ENCODE results near the gene CRACR2B.

Gene CRACR2B

DNA sequence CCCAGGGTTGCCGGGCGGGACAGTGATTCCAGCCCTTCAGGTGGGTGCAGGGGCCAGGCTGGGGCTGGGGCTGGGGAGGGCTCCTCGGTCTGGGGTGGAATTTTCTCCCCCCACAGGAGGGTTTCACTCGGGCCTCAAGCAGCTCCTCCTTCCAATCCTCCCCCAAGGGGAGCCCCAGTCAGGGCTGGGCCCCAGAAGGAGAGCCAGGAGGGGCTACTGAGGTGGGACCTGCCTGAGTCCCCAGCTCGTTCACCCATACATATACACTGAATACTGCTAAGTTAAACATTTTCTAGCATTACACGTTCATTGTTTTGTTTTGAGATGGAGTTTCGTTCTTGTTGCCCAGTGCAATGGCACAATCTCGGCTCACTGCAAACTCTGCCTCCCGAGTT is 1.5 kb upstream of the CRACR2B start:
- DNase-seq (ENCODE audit: low read depth in 2 of 2) = no peak

DNA sequence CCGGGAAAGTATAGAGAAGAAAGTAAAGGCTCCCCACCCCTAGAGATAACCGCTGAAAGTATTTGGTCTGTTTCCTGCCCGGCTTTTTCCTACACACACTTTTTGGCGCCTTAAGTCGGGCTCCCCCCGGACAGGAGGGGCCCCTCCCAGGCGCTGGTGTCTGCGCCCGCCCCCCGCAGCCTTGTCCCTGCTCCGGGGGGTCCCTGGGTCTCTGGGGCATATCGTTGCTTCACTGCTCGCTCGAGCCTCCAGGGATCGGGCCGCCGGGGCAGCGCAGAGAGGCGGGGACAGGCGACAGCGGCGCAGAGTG is 928 bp upstream of the CRACR2B start:
- no peak for DNase-seq (ENCODE audit: low read depth in 2 of 2)

DNA sequence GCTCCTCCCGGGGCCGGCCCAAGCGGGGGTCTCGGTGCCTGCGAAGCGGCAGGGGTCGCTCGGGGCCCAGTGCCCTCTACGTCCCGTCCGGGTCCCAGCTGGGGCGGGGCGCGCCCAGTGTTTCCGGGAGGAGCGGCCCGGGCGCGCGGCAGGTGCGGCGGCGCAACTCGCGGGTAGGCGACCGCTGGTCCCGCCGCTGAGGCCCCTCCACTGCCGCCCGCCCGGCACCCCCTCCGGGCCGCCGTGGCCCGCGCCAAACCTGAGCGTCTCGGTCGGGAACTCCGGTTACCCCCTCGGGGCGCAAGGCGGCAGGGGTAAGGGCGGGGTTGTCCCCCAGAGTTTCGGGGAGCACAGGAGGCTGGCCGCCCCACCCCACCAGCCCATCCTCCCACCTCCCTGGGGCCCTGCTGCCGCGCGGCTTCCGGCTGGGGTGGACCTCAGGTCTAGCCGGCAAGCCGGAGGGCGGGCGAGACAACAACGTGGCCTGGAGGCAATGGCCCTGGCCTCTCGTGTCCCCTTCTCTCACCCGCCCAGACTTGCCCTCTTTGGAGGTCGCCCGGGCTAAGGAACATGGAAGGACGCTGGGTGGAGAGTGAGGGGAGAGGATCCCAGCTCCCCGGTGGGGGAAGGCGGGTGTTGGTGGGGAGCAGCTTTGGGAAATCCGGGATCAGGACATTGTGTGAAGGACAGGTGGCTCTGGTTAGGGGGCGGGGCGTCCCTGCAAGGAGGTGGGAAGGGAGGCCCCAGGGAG is 398 bp upstream of the CRACR2B start:
- DNase-seq (ENCODE audit: low read depth in 2 of 2) = no peak

DNA sequence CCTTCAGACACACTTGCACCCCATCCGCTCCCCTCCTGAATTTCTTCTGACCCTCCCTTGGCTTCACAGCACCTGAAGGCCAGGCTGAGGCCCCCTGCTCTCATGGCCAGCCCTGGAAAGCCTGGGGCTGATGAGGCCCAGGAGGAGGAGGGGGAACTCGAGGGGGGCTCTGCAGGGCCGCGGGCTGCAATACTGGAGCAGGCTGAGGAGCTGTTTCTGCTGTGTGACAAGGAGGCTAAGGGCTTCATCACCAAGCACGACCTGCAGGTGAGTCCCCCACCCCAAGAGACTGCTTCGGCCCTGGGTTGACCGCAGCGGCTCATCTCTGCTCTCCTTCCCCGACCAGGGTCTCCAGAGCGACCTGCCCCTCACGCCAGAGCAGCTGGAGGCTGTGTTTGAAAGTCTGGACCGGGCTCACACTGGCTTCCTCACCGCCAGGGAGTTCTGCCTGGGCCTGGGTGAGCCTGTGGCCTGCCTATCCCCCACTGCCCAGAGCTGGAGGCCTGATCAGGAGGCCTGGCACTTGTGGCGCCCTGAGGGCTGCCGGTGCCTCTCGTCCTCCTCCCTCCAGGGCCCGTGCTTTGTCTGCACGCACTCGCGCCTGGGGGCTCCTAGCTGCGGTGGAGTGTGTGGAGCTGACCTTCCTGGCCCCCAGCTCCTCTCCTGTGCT is 922 bp downstream of the CRACR2B start:
- DNase-seq (ENCODE audit: low read depth in 2 of 2) = no peak

GRCh38 chr11:829176-829846 is 1.6 kb downstream of the CRACR2B start:
- DNase-seq (ENCODE audit: low read depth in 2 of 2) = no peak

DNA sequence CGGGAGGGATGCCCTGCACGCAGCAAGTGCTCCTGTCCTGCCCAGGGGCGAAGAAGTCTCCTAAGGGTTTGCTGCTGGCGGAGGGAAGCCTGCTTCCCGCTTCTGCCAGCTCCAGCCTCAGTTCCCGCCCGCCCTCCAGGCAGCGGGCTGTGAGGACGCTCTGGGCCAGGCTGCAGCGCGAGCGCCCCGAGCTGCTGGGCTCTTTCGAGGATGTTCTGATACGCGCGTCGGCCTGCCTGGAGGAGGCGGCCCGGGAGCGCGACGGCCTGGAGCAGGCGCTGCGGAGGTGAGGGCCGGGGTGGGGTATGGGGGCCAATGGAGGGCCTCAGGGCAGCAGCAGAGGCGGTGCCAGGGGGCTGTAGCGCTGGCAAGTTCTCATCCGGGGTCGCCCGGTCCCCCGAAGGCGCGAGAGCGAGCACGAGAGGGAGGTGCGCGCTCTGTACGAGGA is 2.2 kb downstream of the CRACR2B start:
- DNase-seq (ENCODE audit: low read depth in 2 of 2) = no peak

- DNase-seq (ENCODE audit: low read depth in 2 of 2) = peak in 1 of 2 donors; percentile 40
Observed at GRCh38 chr11:830295-831117, 2.8 kb downstream of the CRACR2B start.

GRCh38 chr11:831118-831864 is 3.6 kb downstream of the CRACR2B start:
- DNase-seq (ENCODE audit: low read depth in 2 of 2) = no peak

DNA sequence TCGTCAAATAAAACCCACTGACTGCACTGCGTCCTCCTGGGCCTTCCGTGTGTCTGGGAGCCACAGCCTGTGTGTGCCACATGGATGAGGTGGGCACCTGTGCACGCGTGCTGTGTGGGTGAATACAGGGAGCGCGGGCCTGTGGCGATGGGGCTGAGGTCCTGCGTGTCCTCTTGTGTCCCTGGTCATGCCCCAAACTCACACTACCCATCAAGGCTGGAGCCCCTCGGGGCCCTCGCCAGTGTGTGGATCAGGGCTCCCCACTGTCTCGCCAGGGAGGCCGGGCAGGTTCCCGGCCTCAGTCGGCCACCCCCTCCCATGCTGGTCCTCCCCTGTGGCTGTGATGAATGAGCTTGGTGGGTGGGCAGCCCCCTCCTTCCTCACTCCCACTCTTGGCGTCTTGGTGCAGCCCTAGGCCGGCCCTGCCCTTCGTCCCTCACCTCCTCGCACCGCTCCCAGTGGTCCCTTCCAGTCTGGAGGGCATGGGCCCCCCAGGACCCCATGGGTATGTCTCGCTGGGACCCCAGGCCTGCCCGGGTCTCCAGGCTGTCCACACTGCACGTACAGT is 4.3 kb downstream of the CRACR2B start:
- no peak for DNase-seq (ENCODE audit: low read depth in 2 of 2)

DNA sequence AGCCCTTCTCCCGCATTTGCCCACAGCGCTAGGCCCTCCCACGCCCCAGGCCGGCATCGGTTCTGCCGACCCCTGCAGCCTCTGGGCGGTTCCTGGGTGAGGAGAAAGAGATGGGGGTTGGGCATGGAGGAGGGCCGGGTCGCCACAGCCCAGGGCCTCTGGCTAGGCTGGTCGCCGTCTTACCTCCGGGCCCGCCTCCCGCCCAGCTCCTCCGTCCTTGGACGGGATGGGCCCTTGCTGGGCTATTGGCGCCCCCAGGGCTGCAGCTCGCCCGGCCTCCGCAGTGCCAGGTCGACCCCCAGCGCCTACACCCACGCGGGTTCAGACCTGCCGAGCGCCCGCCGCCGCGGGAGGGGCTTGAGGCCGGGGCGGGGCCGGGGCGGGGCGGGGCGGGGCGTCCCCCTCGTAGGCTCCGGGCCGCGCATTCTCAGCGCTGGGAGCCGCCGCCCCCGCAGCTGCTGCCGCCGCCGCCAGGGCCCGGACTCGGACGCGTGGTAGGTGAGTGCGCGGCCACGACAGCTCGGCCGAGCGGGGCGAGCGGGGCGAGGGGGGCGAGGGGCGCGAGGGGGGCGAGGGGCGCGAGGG is 4.9 kb downstream of the CRACR2B start, which contains the start of gene CD151:
Gene CD151 (plus strand): TSS at position 424 of the 585 bp plus-strand sequence. CDS start 3,118 bp downstream, outside the sequence.
- DNase-seq (ENCODE audit: low read depth in 2 of 2) = peak in 1 of 2 donors; percentile 22

DNA sequence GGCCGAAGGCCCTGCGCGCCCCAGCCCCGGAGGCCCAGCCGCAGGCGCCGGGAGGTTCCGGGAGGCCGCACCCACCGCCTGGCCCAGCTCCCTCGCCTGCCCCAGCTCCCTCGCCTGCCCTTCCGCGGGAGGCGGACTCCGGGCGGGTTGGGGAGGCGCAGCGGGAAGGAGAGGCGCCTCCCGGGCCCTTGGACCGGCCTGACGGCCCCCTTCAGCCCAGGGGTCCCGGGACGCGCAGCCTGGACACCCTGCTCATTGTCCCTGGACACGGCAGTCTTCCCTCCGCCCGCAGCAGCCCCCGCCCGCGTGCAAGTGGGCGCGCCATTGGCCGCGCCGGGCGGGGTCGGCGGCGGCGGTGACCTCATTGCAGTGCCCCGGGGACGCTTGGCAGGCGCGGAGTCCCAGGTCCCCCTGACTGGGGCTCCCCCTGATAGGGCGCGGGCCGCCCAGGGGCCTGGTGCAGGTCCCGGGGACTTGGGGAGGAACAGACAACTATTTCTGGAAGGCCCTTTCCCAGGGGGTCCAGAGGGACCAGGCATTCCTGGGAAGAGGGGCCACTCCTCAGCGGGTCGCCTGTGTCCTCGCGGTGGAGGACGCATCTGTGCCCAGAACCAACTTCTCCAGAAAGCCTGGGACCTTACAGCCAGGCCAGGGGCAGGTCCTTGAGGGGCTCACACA is 5.5 kb downstream of the CRACR2B start:
- DNase-seq (ENCODE audit: low read depth in 2 of 2) = no peak

DNA sequence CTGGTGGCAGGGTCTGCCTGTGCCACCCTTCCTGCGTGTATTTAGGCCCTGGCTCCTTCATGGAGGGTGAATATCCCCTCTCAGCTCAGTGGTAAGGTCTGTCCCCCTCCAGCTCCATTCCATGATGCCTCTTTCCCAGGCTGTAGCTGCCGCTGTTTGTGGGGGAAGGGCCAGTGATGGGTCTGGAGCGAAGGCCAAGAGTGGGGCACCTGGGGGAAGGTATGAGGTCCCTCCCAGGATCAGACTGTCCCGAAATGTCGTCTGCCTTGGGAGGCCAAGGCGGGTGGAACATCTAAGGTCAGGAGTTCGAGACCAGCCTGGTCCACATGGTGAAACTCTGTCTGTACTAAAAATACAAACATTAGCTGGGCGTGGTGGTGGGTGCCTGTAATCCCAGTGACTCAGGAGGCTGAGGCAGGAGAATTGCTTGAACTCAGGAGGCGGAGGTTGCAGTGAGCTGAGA is 6.2 kb downstream of the CRACR2B start:
- no peak for DNase-seq (ENCODE audit: low read depth in 2 of 2)

DNA sequence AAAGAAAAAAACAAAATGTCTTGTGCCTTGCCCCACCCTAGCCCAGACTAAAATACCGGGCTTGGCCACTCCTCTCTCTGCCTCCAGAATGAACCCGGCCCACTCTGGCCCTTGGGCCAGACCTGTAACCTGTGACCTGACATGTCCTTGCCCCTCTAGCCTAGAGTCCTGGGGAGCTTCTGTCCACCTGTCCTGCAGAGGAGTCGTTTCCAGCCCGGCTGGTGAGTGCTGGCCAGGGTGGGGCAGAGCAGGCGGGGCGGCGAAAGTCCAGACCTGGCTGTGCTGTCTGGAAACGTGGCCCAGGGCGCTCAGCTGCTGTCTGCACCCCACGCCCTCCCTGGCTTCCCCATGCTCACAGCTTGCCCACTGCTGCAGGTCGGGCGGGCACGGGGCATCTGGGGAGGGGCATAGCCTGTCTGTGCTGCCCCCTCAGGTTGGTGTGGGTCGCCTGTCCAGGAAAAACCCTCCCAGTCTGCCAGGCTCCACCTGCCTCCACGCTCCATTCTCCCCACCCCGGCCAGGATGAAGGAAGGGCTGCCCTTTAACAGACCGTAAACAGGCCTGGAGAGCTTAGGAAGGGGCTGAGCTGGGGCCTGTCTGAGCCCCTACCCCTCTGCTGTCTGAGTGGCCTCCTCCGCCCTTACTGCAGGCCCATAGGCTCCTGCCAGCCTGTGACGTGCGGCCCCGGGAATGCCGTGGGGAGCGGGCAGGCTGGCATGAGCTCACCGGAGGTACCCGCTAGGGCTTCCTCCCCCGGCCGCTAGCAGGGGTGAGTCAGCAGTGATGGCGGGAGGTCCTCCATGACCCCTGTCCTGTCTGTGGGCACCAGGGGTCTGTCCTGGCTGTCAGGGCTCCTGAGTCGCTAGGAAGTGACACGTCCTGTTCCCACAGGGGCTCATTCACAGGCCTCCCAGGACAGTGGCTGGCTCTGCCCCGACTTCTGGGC is 6.9 kb downstream of the CRACR2B start:
- DNase-seq (ENCODE audit: low read depth in 2 of 2) = no peak

GRCh38 chr11:836274-836673 is 8.6 kb downstream of the CRACR2B start:
- no peak for DNase-seq (ENCODE audit: low read depth in 2 of 2)

- no peak for DNase-seq (ENCODE audit: low read depth in 2 of 2)
Observed at GRCh38 chr11:836700-837099, 9.0 kb downstream of the CRACR2B start.

- DNase-seq (ENCODE audit: low read depth in 2 of 2) = no peak
Observed at GRCh38 chr11:837189-837989, 9.7 kb downstream of the CRACR2B start.

- no peak for DNase-seq (ENCODE audit: low read depth in 2 of 2)
Observed at GRCh38 chr11:837990-838307, 10.2 kb downstream of the CRACR2B start.
